ENCODE data around the gene LTA4H.

DNA sequence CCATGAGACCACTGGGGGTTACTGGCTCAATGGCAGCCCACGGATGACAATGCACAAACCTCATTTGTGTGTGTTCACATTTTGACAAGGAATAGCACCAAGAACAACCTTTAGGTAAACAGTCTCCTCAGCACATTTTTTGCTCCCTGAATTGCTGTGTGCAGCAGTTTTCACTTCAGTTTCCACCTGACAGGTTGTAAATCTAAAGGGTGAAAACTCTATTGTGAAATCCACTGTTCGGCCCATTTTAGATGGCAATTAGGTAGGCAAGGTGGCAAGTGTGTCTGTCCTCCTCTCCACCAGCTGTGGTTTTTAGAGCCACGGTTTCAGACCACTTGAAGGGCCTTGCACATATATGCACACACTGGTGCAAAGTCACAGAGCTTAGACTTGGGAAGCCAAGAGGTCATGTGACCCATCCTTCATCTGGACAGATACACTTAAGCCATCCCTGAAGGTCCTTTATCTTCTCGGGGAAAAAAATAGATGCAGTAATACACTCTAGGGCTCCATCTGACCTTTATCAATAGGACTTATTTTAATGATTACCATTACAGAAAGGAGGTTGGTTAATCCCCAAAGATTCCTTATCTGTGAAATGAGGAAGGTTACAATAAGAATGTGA, 62.4 kb downstream of the LTA4H start:
- TF ChIP-seq CTCF (IDR thresholded peaks at IDR 0.05; ENCODE audit: low read length) (no peak), EZH2phosphoT487 (IDR thresholded peaks at IDR 0.05; ENCODE audit: low read length) (no peak)

Measured in MM.1S (cell line).